ENCODE results near the gene ERG.

ERG gene

GRCh38 chr21:38489271-38489652 lies 9.0 kb downstream of the ERG start:
- intact Hi-C loops (cut with DNase I; ENCODE audit: low total_unique reads) = no loop called here

GRCh38 chr21:38488640-38489270 lies 9.5 kb downstream of the ERG start:
- Histone ChIP-seq H3K36me3 (no peaks in the 10 kb centered on the region), H3K4me3 (no peak overlapping the region), H3K27me3 (no peaks in the 10 kb centered on the region), H3K9me3 (no peaks in the 10 kb centered on the region), H3K27ac (peak overlapping the region; percentile 62 to 65), H3K4me1 (peaks cover 0 to 89% (median 32%) of the 10 kb centered on the region in 4 donors)
- intact Hi-C loops (cut with DNase I; ENCODE audit: low total_unique reads) = no loop called here
- TF ChIP-seq, protein P1, sequence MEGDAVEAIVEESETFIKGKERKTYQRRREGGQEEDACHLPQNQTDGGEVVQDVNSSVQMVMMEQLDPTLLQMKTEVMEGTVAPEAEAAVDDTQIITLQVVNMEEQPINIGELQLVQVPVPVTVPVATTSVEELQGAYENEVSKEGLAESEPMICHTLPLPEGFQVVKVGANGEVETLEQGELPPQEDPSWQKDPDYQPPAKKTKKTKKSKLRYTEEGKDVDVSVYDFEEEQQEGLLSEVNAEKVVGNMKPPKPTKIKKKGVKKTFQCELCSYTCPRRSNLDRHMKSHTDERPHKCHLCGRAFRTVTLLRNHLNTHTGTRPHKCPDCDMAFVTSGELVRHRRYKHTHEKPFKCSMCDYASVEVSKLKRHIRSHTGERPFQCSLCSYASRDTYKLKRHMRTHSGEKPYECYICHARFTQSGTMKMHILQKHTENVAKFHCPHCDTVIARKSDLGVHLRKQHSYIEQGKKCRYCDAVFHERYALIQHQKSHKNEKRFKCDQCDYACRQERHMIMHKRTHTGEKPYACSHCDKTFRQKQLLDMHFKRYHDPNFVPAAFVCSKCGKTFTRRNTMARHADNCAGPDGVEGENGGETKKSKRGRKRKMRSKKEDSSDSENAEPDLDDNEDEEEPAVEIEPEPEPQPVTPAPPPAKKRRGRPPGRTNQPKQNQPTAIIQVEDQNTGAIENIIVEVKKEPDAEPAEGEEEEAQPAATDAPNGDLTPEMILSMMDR (IDR thresholded peaks at IDR 0.05) = no peak
- no peak for DNase-seq

More at GRCh38 chr21:38489271-38489652, 9.0 kb downstream of the ERG start:
- DNase-seq = no peak
- H3K4me1 ChIP-seq = peaks cover 0 to 89% (median 31%) of the 10 kb centered on the region in 4 donors
- H3K27me3 ChIP-seq = no peaks in the 10 kb centered on the region
- TF ChIP-seq, protein P1 (IDR thresholded peaks at IDR 0.05) = no peak
- no peak overlapping the region for H3K4me3 ChIP-seq
- no peaks in the 10 kb centered on the region for H3K9me3 ChIP-seq
- H3K36me3 ChIP-seq = no peaks in the 10 kb centered on the region
- peak overlapping the region; percentile 62 to 65 for H3K27ac ChIP-seq

GRCh38 chr21:38487901-38488639 lies 10.2 kb downstream of the ERG start:
- TF ChIP-seq, protein P1 (IDR thresholded peaks at IDR 0.05) = no peak
- no peaks in the 10 kb centered on the region for H3K9me3 ChIP-seq
- intact Hi-C loops (cut with DNase I; ENCODE audit: low total_unique reads) = no loop called here
- no peaks in the 10 kb centered on the region for H3K27me3 ChIP-seq
- H3K4me3 ChIP-seq = no peak overlapping the region
- H3K27ac ChIP-seq = peak overlapping the region; percentile 20 to 65
- H3K4me1 ChIP-seq = peaks cover 0 to 88% (median 33%) of the 10 kb centered on the region in 4 donors
- H3K36me3 ChIP-seq = no peaks in the 10 kb centered on the region
- no peak for DNase-seq

DNA sequence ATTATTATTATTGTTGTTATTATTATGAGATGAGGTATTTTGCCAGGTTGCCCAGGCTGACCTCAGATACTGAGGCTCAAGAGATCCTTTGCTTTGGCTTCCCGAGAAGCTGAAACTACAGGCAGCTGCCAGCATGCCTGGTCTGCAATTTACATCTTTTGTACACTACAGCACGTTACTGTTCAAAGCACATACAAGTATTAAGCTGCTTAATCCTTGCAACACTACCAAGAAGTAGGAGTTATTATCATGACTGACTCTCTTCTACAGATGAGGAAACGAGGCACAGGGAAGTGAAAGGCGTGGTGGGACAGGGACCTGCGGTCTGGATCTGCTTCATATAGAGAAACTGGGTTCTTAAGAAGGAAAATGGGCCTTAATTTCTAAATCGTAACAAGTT lies 11.6 kb downstream of the ERG start:
- intact Hi-C loops (cut with DNase I; ENCODE audit: low total_unique reads) = no loop called here
- TF ChIP-seq, protein P1 (IDR thresholded peaks at IDR 0.05) = no peak
- Histone ChIP-seq H3K36me3 (no peaks in the 10 kb centered on the region), H3K27ac (peak overlapping the region; percentile 35 to 65), H3K9me3 (no peaks in the 10 kb centered on the region), H3K4me3 (no peak overlapping the region), H3K27me3 (no peaks in the 10 kb centered on the region), H3K4me1 (peaks cover 0 to 76% (median 28%) of the 10 kb centered on the region in 4 donors)
- no peak for DNase-seq

GRCh38 chr21:38486221-38486620 lies 12.1 kb downstream of the ERG start:
- Histone ChIP-seq H3K36me3 (no peaks in the 10 kb centered on the region), H3K27me3 (no peaks in the 10 kb centered on the region), H3K27ac (peak overlapping the region; percentile 35 to 65), H3K4me1 (peaks cover 0 to 71% (median 23%) of the 10 kb centered on the region in 4 donors), H3K4me3 (no peak overlapping the region), H3K9me3 (no peaks in the 10 kb centered on the region)
- no peak for DNase-seq
- intact Hi-C loops (cut with DNase I; ENCODE audit: low total_unique reads) = no loop called here
- TF ChIP-seq, protein P1 (IDR thresholded peaks at IDR 0.05) = no peak

All from tibial artery (tissue), 4 donors.